ENCODE data around the gene NPHS1.

The NPHS1 gene

DNA sequence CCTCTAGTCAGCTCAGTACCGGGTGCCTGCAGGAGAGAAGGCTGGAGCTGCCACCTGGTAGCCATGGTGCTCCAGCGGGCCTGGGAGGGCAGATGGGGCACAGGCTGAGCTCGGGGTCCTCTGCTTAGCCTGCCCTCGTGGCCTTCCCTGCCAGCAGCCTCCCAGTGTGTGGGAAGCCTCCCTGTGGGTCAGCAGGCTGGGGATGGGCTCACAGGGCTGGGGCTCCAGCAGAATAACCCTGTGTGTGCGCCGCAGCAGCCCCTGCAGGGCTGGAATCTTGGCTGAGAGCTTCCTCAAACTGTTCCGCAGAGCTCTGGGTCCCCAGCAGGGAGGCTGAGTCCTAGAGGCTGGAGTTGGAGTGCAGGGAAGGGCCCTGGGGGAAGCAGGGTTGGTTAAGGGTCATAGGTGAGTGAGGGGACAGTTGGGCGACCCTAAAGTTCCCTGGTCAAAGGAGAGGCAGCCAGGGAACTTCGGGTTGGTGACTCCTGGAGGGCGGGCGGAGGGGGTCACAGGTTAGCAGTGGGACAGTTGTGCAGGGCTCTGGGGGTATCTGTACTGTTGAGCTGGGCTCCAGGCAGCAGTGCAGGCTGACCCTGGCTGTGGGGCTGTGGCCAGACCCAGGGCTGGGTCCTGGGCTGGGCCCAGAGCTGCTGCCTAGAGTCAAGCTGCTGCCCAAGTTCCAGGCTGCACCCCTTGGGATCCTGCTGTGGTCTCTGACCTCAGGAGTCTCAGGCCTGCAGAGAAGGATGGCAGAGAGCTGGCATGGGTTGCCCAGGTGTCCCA lies 62.9 kb downstream of the NPHS1 start:
- DNase-seq (ENCODE audit: low spot score), result no peak

DNA sequence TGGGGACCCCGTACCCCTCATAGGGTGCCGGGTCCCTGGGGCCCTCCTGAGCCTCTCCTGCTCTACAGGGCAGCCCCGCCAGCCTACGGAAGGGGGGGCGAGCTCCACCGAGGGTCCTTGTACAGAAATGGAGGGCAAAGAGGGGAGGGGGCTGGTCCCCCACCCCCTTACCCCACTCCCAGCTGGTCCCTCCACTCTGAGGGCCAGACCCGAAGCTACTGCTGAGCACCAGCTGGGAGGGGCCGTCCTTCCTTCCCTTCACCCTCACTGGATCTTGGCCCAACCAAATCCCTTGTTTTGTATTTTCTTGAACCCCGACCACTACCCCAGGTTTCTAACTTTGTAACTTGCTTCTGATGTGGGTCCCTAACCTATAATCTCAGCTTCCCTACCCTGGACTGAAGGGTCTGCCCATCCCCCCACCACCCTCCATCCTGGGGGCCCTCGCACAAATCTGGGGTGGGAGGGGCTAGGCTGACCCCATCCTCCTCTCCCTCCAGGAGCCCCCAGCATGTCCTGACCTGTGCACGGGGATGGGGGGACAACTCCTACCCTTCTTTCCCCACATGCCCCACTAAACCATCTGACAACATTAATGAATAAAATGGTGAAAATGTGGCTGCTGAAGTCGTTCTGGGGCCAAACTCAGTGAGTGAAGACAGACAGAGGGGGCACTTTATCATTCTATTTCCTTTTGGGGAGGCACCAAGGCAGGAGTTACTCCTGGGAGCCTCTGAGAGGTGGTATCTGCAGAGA lies 63.9 kb downstream of the NPHS1 start:
- no peak for DNase-seq (ENCODE audit: low spot score)

DNA sequence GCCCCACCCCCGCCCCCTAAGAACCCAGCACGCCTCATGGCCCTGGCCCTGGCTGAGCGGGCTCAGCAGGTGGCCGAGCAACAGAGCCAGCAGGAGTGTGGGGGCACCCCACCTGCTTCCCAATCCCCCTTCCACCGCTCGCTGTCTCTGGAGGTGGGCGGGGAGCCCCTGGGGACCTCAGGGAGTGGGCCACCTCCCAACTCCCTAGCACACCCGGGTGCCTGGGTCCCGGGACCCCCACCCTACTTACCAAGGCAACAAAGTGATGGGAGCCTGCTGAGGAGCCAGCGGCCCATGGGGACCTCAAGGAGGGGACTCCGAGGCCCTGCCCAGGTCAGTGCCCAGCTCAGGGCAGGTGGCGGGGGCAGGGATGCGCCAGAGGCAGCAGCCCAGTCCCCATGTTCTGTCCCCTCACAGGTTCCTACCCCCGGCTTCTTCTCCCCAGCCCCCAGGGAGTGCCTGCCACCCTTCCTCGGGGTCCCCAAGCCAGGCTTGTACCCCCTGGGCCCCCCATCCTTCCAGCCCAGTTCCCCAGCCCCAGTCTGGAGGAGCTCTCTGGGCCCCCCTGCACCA lies 65.0 kb downstream of the NPHS1 start:
- no peak for DNase-seq (ENCODE audit: low spot score)

DNA sequence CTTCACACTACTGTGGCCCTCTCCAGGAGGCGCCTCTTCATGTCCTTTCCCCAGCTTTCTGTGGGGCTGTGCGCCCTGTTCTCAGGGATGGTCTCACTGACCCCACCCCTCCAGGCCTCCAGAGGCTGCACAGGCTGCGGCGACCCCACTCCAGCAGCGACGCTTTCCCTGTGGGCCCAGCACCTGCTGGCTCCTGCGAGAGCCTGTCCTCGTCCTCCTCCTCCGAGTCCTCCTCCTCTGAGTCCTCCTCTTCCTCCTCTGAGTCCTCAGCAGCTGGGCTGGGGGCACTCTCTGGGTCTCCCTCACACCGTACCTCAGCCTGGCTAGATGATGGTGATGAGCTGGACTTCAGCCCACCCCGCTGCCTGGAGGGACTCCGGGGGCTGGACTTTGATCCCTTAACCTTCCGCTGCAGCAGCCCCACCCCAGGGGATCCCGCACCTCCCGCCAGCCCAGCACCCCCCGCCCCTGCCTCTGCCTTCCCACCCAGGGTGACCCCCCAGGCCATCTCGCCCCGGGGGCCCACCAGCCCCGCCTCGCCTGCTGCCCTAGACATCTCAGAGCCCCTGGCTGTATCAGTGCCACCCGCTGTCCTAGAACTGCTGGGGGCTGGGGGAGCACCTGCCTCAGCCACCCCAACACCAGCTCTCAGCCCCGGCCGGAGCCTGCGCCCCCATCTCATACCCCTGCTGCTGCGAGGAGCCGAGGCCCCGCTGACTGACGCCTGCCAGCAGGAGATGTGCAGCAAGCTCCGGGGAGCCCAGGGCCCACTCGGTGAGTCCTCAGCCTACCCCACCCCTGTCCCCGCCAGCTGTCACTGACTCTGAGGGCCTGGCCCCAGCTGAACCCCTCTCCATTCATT lies 65.8 kb downstream of the NPHS1 start:
- no peak for DNase-seq (ENCODE audit: low spot score)

DNA sequence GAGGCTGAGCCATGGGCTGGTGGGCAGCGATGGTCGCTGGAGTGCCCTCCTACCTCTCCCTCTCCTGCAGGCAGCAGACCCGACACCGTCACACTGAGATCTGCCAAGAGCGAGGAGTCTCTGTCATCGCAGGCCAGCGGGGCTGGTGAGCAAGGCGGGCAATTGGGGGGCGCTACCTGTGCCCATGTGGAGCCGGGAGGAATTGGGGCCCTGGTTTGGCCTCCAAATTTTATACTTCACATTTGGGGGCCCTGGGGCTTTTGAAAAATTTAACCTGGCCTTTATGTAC lies 67.0 kb downstream of the NPHS1 start:
- DNase-seq (ENCODE audit: low spot score), result no peak

DNA sequence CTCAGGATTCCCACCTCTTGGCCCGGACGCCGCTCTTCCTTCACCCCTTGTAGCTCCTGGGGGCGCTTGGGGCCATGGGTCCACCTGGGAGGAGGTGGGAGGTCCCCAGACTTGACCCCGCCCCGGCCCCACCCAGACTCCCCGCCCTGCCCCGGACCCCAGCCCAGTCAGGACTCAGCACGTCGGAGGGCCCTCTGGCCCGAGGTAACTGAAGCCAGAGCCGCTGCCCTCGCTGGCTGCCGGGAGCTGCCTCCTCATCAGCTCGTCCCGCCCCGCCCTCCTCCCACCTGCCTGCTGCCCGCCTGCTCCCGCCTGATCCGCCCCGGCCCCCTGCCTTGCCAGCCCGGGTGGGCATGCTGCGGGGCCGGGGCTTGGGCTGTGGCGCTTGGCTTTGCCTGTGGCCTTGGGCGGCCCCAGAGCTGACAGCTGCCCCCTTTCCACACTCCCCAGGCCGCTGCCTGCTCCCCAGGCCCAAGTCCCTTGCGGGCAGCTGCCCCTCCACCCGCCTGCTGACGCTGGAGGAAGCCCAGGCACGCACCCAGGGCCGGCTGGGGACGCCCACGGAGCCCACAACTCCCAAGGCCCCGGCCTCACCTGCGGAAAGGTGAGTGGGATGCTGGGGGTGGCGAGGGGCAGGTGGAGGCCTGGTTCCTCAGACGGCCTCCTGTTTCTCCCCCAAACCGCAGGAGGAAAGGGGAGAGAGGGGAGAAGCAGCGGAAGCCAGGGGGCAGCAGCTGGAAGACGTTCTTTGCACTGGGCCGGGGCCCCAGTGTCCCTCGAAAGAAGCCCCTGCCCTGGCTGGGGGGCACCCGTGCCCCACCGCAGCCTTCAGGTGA lies 67.6 kb downstream of the NPHS1 start:
- no peak for DNase-seq (ENCODE audit: low spot score)

DNA sequence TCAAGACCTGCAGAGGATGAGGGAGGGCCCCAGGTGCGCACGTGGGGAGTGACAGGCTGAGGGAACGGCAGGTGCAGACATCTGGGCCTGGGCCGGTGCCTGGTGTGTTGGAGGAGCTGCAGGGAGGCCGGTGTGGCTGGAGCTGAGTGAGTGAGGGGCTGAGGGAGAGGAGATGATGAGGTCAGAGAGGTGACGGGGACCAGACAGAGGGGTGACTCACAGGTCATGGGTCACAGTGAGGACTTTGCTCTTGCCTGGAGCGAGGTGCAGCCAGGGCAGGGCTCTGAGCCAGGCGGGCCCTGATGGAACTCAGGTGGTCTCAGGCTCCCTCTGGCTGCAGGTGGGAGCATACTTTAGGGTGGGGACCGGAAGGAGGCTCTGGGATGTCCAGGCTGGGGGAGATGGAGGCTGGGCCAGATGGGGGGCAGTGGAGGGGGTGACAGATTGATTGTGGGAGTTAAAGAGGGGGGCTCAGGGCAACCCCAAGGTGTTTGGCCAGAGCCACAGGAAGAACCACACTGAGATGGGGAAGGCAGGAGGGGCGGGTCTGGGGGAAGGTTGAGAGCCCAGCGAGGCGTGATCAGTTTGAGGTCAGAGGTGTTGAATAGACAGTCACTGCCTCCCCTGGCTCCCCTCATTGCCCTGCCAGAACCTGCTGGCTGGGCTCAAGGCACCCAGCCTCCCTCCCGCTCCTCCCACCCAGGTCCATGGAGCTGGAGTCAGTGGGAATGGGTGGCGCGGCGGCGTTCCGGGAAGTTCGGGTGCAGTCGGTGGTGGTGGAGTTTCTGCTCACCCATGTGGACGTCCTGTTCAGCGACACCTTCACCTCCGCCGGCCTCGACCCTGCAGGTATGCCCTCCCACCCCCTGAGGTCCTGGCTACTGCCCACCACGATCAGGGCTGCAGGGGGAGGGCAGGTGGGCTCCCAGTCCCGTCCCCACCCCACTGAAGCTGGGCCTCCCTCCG lies 68.6 kb downstream of the NPHS1 start:
- no peak for DNase-seq (ENCODE audit: low spot score)

DNA sequence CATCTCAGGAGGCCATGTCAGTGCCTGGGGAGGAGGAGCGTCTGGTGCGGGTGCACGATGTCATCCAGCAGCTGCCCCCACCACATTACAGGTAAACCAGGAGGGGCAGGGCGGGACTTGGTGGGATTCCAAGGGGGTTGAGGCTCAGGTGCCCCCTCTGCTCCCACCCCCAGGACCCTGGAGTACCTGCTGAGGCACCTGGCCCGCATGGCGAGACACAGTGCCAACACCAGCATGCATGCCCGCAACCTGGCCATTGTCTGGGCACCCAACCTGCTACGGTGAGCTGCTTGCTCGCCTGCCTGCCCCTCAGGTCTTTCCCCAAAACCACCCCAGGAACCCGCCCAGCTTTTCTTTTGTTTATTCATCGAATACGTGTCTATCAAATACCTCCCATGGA lies 69.7 kb downstream of the NPHS1 start:
- DNase-seq (ENCODE audit: low spot score), result no peak

DNA sequence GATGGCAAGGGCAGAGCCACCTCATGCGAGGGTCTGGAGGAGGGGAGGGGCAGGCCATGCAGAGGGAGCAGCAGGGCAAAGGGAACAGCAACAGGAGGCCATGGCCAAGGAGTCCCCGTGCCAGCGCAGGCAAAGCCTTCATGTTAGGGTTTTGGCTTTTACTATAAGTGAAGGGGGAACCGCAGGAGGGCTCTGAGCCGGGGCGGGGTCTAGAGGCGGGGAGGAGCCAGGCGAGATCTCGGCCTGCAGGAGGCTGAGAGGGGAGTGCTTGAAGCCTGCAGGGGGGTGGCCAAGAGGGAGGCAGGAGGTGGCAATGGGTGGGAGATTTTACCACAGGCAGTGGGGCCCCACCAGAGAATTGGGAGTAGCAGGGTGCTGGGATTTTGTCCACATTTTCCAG lies 70.7 kb downstream of the NPHS1 start:
- no peak for DNase-seq (ENCODE audit: low spot score)

DNA sequence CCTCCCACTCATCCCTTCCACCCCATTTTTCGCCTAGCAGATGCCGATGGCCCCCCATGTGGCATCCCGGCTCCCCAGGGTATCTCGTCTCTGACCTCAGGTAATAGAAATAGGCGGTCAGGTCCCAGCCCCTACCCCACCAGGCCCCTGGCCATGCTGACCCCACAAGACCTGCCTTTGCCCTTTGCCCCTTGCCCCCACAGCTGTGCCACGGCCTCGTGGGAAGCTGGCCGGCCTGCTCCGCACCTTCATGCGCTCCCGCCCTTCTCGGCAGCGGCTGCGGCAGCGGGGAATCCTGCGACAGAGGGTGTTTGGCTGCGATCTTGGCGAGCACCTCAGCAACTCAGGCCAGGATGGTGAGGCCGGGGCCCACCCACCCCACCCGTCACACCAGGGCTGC lies 71.6 kb downstream of the NPHS1 start:
- no peak for DNase-seq (ENCODE audit: low spot score)

DNA sequence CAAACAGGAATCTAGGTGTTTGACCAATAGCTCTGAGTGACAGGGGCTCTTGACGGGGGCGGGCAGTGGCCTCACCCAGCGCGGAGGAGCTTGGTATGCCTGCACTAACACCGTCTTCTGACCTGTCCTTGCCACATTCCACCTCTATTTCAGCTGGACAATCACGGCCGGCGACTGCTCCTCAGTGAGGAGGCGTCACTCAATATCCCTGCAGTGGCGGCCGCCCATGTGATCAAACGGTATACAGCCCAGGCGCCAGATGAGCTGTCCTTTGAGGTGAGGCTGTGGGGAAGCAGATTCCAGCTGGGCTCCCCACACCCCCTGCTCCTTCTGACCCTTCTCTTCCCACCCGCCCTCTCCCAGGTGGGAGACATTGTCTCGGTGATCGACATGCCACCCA lies 72.2 kb downstream of the NPHS1 start:
- no peak for DNase-seq (ENCODE audit: low spot score)

DNA sequence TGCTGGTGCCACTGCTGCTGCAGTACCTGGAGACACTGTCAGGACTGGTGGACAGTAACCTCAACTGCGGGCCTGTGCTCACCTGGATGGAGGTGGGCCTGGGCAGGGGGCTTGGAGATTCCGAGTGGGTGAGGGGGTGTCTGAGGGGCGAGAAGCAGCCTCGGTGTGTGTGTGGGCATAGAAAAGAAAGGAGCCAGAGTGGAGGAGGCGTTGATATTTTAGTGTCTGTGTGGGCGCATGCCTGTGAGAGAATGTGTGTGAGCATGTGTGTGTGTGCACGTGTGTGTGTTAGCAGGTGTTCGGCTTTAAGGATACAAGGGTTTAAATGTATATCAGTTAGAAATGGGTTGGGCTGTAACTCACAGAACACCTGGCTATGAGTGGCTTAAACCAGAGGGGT lies 73.3 kb downstream of the NPHS1 start:
- no peak for DNase-seq (ENCODE audit: low spot score)

DNA sequence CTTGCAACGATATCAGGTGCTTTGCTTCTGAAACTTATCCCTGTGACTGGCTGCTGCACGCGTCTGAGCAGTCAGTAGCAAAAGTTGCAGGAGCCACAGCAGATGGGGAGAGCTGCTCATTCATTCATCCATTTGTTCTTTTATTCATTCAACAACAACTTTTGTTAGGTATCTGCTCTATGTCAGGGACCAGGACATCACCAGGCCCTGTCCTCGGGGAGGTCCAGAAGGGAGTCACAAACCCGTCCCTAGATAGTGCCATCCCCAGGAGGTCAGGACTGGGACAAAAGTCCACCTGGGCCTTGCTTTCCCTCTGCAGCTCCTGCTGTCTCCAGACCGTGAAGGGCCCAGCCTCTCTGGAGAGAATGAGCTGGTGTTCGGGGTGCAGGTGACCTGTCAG lies 74.3 kb downstream of the NPHS1 start:
- no peak for DNase-seq (ENCODE audit: low spot score)

DNA sequence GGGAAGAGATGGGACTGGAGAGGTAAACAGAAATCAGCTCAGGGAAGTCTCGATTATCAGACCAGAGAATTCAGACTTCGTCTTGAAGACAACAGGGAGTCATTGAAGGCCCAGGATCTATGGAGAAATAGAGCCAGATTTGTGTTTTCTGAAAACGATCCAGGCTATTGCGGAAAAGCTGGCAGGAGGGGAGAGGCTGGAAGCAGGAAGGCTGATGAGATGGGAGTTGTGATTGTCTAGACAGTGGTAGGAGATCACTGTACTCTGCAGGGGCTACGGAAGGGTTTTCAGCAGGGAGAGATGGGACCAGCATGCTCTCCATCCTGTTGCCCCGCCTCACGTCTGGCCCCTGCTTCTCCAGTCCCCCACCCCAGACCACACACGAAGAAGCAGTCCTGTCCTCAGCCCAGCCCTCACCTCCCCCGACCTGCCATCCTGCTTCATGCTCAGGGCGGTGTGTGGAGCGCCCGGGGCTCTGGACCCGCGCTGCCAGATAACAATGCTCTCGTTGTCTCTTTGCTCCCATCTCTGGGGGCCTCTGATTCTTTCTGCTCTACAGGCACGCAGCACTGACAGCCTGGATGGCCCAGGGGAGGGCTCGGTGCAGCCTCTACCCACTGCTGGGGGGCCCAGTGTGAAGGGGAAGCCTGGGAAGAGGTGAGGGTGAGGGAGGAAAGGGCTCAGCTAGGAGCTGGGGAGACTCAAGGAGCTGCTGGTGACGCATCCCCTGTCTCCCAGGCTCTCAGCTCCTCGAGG lies 75.0 kb downstream of the NPHS1 start:
- no peak for DNase-seq (ENCODE audit: low spot score)

DNA sequence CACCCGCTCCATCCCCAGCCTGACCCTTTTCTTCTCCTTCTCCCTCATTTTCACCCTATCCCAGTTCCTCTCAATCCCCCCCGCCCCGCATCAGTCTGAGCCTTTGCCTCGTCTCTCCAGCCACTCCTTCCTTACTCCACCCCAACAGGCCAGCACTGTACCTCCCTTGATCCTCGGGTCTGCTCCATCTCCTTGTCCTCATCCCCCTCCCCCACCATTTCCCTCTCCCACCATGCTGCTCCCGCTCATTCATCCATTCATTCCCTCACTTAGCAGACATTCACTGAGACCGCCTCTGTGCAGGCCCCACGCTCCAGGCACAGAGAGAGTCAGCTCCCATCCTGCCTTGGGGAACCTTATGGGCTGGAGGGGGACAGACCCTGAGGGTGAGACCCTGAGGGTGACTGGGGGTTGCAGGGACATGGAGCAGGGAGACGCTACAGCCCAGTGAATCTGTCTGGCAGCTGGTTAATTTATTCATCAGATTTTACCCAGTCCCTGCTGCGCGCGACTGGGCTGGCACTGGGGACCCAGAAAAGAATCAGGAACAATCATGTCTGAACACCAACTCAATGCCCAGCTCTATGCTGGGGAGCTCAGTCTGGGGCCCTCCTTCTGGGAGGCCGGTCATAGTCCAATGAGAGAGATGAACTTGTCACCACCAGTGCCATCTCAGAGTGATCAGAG lies 76.1 kb downstream of the NPHS1 start:
- no peak for DNase-seq (ENCODE audit: low spot score)

Measured in AG08396 (cell line).